Limb (tissue), 2 donors: ENCODE results near the gene C8G.

ENCODE experiments used
- DNase-seq, 2 donors: peaks; one replicate each; pipeline ENCODE4 v3.0.0-alpha.2; 2016; ENCODE audit errors: extremely low spot score in 2 of 2

The C8G gene

GRCh38 chr9:136953771-136954269, 8.8 kb downstream of the C8G start:
- no peak for DNase-seq

- no peak for DNase-seq
Observed at GRCh38 chr9:136954270-136955083, 9.4 kb downstream of the C8G start.

DNA sequence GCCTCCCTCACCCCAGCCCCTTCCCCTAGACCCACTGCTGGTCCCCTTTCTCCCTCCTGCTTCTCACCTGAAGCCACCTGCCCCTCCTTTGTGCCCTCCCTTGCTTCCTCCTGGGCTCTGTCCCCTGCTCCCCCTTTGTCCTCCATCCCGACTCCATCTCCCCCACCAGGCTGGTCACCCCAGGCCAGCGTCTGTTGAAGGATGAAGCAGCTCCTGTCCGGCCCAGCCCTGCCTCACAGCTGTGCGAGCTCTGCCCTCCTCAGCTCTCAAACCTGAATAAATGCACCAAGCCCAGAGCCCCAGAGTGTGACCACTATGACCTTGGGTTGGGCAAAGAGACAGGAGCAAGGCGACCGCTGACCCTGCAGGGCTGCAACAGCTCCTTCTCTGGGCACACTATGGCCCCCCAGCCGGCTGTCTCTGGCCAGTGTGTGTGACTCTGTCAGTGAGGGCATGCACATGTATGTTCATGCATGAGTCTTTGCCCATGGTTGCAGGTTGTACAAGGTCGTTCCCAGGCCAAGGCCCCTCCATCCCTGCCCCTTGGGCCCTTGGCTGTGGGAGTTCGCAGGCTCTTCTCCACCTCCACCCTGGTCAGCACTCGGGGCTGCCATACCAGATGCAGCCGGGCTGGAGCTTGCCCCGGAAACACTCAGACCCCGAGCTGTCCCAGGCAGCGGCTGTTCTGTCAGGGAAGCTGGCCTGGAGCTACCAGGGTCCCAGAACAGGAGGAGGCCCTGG, 10.3 kb downstream of the C8G start:
- DNase-seq = no peak

DNA sequence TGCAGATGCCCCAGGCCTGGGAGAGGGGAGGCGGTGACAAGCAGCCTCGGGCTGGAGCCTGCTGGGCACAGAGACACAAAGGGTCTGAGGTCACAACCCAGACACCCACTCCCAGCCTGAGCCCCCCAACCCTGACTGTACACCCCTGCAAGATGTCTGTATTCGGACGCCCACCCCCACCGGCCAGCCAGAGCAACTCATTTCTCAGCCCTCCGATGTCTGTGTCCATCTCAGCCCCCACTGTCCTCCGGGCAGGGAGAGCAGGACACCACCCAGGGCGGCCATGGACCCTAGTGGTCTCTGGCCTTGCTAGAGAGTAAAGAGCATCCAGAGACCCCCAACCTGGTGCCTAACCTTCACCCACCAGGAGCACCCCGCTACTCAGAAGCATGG, 10.9 kb downstream of the C8G start:
- DNase-seq = no peak

- no peak for DNase-seq
Observed at GRCh38 chr9:136956604-136957003, 11.6 kb downstream of the C8G start.

DNA sequence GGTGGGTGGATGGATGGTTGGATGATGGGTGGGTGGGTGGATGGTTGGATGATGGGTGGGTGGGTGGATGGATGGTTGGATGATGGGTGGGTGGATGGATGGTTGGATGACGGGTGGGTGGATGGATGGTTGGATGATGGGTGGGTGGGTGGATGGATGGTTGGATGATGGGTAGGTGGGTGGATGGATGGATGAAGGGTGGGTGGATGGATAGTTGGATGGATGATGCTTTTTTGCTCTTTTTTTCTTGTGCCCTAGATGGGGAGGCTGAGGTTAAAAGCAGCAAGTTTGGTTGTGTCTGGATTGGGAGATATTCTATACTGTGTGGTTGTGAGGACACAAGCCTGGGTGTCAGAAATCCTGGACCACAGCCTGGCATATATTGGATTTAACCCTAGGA, 12.4 kb downstream of the C8G start:
- DNase-seq = no peak

DNA sequence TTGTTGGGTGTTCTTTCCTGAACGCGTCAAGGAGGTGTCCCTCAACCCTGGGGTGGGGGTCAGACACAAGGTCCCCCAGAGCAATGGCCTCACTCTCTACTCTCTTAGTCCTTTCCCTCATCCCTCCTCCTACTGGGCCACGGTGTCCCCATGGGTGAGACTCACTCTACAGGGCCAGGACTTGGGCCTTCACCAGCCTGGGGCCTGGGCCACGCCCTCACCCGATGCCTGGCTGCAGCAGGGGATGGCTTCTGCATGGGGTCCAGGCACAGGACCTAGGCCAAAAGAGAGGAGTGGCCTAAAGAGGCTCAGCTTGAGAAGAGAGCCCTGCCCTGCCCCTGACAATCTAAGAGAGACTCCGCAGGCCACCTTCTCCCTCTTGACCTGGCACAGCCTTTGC, 12.9 kb downstream of the C8G start:
- DNase-seq = no peak

DNA sequence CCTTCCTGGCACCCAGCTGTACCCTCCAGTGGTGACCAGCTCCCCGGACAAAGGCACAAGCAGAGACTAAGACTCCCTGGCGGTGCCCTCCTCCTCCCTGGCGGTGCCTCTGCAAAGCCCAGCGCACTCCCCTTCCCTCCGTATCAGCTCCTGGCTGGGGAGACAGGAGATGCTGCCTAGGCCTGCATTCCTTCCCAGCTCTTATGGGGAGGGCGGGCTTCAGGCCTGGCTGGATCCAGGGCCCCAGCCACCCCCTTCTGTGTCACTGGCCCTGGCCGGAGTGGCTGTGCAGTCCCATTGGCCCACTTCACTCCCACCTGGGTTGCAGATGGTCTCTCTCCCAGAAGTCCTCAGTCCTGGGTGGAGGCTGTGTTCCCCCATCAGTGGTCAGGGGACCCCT, 13.4 kb downstream of the C8G start:
- no peak for DNase-seq

DNA sequence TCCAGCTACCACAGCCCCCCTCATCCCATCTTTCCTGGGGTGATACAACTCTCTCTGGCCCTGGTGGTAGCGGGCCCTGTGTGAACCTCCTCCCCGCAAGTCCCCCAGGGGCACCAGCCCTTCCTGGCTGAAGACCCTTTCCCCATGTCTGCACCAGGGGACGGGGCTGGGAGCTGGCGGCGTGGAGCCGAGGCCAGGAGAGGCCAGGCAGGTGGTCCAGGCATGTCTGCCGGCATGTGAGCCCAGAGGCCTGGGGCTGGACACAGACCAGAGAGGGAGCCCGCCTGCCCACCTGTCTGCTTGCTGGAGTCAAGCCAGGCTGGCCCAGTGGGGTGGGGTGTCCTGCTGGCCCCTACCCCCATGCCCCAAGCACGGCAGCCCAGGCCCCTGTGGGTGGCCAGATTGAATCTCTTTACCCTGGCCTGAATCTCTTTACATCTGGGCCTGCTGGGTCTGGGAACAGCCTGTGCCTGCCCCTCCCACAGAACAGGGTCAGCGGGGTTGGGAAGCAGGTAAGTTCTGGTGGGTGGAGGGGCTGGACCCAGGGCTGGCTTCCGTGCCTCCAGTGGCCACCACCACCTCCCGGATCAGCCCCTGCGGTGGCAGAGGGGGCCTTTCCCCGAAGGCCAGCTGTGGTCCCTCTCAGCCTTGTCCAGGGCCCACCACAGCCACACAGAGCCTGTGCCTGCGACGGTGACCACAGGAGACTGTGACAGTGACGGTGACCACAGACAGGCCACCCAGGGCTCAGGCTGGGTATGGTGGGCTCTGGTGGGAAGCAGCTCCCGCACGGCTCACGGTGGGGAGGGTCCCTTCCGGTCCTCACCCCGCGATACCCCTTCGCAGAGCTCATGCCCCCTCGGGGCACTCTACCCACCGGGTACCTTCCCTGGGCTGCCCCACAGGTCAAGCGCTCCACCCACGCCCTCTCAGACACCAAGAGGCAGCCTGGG, 14.1 kb downstream of the C8G start:
- no peak for DNase-seq

GRCh38 chr9:136960212-136960937, 15.3 kb downstream of the C8G start:
- no peak for DNase-seq

DNA sequence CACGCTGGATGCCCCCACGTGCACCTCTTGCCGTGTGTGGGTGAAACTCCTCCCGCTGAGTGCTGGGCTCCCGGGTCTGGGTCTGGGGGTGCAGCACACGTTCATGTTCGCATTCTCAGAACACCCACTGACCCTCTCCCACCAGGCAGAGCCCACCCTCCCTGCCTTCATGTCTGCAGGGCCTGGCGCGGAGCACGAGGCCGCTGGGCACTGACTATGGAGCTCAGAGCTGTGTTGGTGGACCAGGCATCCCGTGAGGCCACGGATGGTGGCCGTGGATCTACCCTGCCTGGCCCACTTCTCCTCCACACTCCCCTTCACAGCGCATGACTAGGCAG, 15.9 kb downstream of the C8G start:
- no peak for DNase-seq

GRCh38 chr9:136961279-136962065, 16.4 kb downstream of the C8G start:
- DNase-seq = no peak

DNA sequence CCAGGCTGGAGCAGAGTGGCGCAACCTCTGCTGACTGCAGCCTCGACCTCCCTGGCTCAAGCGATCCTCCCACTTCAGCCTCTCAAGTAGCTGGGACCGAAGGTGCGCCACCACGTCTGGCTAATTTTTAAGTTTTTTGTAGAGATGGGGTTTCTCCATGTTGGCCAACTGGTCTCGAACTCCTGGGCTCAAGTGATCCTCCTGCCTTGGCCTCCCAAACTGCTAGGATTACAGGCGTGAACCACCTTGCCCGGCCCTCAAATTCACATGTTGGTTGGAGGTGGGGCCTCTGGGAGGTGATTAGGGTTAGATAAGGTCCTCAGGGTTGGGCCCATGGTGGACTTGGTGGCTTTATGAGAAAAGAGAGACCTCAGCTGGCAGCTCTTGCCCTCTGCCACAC, 17.1 kb downstream of the C8G start:
- no peak for DNase-seq

DNA sequence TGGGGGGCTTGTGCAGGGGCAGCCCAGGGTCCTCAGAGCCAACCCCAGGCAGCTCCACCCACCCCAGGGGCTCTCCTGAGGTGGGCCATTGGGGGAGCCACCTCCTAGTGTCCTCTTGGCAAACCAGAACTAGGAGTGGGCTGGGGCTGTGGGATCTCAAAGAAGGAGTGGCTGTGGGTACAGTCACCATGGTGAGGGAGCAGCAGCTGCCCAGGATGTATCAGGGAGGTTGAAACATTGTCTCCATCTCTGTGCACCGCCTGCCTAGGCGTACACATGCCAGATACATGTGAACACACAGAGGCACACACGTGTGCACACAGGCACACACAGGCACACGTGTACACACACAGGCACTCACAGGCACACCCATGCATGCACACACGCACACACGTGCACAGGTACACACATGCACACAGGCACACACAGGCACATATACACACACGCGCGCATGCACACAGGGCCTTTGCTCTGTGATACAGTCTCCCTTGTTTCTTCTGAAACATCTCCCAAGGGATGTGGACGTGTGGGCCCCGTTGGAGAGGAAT, 17.7 kb downstream of the C8G start:
- no peak for DNase-seq

GRCh38 chr9:136963341-136963740, 18.3 kb downstream of the C8G start:
- no peak for DNase-seq

DNA sequence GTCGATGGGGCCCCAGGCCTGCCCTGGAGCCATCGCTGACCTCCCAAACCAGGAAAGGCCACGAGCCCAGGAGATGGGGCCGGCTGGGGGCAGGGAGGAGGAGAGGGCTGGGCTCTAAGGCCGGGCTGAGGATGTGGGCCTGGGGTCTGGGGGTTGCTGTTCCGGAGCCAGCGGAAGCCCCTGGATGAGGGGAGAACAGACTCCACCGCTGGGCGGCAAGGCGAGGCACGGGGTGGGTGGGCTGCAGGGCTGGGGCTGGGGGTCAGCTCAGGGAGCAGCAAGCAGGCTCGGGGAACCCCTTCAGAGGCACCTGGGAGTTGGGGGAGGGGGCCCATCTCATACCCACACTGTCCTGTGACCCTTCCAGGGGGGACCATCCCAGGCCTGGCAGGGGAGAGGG, 18.7 kb downstream of the C8G start:
- no peak for DNase-seq

DNA sequence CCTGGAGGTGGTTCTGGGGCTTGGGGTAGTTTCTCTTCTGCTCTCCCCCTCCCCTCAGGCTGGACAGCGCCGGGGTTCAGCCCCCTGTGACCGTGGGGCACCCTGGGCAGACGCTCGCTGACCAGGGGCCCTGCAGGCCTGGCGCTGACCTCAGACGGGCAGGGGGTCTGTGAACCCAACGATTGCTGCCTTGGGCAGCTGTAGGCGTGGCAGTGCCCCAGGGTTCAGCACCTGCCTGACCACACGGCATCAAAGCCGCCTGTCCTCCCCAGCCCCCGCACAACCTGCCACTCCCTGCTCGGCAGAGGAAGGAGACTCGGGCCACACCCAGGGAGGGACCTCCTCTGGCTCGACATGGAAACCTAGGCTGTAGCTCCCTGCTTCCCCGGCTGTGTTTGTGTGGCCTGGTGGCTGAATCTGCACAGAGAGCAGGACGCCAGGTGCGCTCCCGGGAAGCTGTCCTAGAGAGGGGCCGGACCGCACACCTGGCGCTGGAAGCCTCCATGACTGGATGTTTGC, 19.2 kb downstream of the C8G start:
- no peak for DNase-seq

DNA sequence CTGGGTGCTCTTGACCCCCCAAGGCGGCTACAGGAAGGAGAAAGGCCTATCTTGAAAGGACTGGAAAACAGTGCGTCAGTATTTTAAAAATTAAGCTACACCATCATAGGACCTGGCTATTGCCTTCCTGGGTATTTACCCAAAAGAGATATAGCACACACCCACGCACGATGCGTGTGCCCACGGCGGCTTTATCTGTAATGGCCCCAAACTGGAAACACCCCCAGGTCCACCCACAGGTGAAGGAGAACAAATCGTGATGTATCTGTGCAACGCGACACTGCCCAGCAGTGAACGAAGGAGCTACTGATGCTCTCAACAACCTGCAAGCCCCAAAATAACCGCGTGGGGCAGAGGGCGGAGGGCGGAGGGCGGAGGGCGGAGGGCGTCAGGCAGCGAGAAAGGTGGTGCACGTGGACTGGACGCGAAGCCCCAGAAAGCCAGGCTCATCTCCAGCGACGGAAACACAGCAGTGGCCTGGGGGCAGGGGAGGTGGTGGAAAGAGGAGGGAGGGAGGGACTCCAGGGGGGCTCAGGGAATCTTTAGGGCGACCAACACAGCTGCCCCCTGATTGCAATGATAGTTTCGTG, 19.9 kb downstream of the C8G start:
- no peak for DNase-seq

DNA sequence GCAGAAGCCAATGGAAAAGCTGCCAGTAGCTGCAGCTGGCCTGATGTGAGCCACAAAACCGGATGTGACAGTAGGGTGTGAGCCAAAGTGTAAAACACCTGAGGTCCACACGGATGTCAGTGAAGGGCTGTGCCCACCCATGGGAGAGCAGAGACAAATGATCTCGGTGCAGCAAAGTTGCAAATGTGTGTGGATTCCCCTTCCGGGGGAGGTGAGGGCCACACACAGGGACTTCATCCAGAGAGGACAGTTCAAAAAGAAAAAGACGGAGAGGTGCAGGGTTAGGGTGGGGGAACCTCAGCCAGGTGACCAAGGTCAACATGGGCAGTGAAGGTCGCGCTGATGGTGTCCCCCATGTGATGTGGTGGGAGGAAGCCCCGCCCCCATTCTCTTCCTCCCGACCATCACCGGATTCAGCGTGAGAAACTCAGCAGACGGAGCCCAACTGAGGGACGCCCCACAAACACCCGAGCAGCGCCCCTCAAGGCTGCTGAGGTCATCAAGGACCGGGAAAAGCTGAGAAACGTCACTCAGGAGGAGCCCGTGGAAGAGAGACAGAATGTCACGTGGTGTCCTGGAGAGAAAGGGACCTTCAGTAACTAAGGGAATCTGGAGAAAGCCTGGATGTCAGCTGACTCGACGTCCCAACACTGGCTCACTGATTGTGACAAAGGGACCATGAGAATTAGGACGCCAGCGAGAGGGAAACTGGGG, 20.9 kb downstream of the C8G start:
- no peak for DNase-seq
